HG03521 (cell line): Measurements from ENCODE around the gene TUB.
A peak's percentile ranks its signal among the peaks of the same experiment; 100 is the strongest.

Source experiments
- ATAC-seq: cut with Tn5 transposase; IDR thresholded peaks from one replicate; pipeline ENCODE4 v1.9.1; 2021; ENCODE audit warnings: mild to moderate bottlenecking, moderate library complexity; ENCODE audit not compliant: unreplicated experiment

TUB gene

GRCh38 chr11:8080674-8081590 is at the start of gene TUB:
Gene TUB, plus strand, starts transcription at chr11:8081211. Its CDS starts 300 bp downstream, at chr11:8081511.
- no peak for ATAC-seq

- ATAC-seq, result no peak
Measured at GRCh38 chr11:8031248-8032115, 49.5 kb upstream of the TUB start.

GRCh38 chr11:8032122-8032521 is 48.9 kb upstream of the TUB start:
- ATAC-seq, result no peak

- ATAC-seq, result no peak
Measured at GRCh38 chr11:8032576-8033304, 48.3 kb upstream of the TUB start.

- ATAC-seq, result peak; percentile 77
Measured at GRCh38 chr11:8033305-8034105, 47.5 kb upstream of the TUB start.

GRCh38 chr11:8034106-8034585 is 46.9 kb upstream of the TUB start:
- ATAC-seq, result no peak

- no peak for ATAC-seq
Measured at GRCh38 chr11:8034604-8035190, 46.3 kb upstream of the TUB start.

GRCh38 chr11:8035200-8035855 is 45.7 kb upstream of the TUB start:
- no peak for ATAC-seq

GRCh38 chr11:8036002-8036802 is 44.8 kb upstream of the TUB start:
- no peak for ATAC-seq

- ATAC-seq, result no peak
Measured at GRCh38 chr11:8036986-8037385, 44.0 kb upstream of the TUB start.

- no peak for ATAC-seq
Measured at GRCh38 chr11:8038393-8038792, 42.6 kb upstream of the TUB start.

- no peak for ATAC-seq
Measured at GRCh38 chr11:8038811-8039529, 42.0 kb upstream of the TUB start.

- no peak for ATAC-seq
Measured at GRCh38 chr11:8039530-8040260, 41.3 kb upstream of the TUB start.

- no peak for ATAC-seq
Measured at GRCh38 chr11:8040261-8040920, 40.6 kb upstream of the TUB start.

- ATAC-seq, result no peak
Measured at GRCh38 chr11:8040921-8041285, 40.1 kb upstream of the TUB start.

- ATAC-seq, result no peak
Measured at GRCh38 chr11:8041576-8041975, 39.4 kb upstream of the TUB start.

GRCh38 chr11:8043756-8044155 is 37.3 kb upstream of the TUB start:
- no peak for ATAC-seq
